GM18909 (cell line): ENCODE results near the gene P2RX6.

Experiments
- ATAC-seq: cut with Tn5 transposase; IDR thresholded peaks from one replicate; pipeline ENCODE4 v1.9.1; 2021; ENCODE audit warnings: mild to moderate bottlenecking; ENCODE audit not compliant: unreplicated experiment, poor library complexity

Gene P2RX6

DNA sequence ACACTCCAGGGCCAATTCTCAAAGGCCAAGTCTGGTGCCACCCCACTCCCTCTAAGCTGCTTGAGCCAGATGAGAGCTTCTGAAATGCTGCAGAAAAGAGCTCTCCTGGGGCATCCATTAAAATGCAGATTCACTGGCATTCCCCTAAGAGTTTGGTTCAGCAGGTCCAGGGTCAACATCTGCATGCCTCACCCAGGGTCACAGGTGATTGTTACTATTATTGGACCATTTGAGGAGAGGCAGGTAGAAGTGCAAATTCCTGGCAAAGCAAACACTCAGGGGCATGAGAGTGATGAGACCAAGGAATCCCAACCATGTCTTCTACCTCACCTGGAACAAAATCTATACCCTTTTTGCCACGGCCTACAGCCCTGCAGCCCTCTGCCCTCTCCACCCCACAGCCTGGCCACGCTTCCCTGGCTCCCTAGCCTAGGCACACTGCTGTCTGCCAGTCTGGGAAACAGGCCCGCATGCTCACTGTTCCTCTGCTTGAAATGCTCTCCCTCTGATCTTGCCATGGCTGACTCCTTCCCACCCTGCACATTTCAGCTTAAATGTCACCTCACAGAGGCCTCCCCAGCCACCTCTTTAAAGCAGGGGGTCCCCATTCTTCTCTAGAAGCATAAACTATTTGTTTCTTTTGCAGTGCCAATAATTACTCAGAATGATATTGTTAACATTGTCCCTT is 4.4 kb upstream of the P2RX6 start:
- no peak for ATAC-seq

GRCh38 chr22:21012446-21013407 is 2.2 kb upstream of the P2RX6 start:
- ATAC-seq = no peak

- ATAC-seq = peak; percentile 12
Measured at GRCh38 chr22:21013657-21014201, 1.2 kb upstream of the P2RX6 start.

- peak; percentile 88 for ATAC-seq
Measured at GRCh38 chr22:21014202-21014725, 701 bp upstream of the P2RX6 start.

GRCh38 chr22:21015466-21016006 is 571 bp downstream of the P2RX6 start:
- ATAC-seq = no peak

DNA sequence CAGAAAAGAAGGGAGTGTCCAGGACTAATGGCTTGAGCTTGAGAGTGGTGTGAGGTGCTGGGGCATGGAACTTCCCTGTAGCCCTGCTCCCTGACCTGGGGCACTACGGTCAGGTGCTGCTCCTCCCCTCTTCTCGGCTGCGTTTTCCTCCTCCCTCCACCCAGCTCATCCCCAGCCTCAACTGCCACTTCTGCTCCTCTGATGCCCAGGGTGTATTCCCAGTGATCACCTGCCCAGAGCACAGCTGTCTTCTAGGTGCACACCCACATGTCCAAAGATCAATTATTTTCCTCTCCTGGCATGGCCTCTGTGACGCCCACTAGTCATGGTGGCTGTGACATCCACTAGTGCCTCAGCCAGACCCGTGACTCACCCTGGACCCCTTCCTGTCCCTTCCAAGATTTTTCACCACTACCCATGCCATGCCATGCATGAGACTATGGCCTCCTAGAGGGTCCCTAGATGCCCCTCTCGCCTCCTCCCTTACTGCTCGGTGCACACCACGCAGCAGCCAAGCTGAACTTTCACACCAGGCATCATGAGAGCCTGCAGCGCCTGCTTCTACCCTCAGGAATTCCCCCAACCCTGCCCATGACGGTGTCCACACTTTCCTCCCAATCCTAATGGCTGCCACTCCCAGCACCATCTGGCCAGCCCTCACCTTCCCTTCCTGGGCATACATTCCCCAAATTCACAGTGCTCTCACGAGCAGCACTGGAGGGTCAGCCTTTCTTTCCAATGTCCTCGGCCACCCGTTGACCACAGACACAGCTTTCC is 1.9 kb downstream of the P2RX6 start:
- no peak for ATAC-seq

DNA sequence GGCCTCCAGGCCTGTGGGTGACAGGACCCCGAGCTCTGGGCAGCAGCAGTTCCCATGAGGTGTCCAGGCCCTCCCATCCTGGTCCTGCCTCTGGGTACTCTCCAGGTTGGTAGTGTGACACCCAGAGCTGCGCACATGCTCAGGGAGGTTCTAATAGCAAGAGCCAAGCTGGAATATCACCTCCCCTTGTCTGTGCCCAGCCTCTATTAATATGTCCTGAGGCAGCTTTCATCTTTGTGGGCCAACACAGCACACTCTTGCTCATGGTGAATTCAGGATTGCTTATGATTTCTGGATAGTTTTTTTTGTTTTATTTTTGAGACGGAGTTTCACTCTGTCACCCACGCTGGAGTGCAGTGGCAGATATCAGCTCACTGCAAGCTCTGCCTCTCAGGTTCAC is 3.3 kb downstream of the P2RX6 start:
- ATAC-seq = no peak

DNA sequence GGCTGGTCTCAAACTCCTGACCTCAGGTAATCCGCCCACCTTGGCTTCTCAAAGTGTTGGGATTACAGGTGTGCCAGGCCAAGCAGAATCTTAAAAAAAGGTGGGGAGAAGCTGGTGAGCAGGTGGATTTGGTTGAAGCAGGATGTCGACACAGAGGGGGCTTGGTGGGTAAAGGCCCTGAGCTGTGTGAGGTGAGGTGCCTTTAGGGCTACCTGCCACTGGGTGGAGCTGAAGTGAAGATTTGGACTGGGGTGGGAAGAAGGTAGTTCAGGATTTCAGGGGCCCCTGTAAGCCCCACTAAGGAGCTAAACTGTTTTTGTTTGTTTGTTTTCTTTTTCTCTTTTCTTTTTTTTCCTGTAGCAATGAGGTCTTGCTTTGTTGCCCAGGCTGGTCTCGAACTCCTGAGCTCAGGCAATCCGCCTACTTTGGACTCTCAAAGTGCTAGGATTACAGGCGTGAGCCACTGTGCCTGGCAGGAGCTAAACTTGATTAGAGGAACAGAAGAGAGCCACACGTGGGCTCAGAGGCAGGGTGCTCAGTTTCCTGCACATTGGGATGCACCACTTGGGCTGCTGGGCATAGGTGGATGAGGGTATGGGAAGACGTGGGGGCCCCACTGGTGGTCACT is 6.0 kb downstream of the P2RX6 start:
- no peak for ATAC-seq

- no peak for ATAC-seq
Measured at GRCh38 chr22:21022507-21022906, 7.5 kb downstream of the P2RX6 start.

GRCh38 chr22:21022955-21023614 is 8.1 kb downstream of the P2RX6 start:
- ATAC-seq = no peak

GRCh38 chr22:21025266-21025665 is 10.3 kb downstream of the P2RX6 start:
- no peak for ATAC-seq

GRCh38 chr22:21025763-21026755 is 11.1 kb downstream of the P2RX6 start:
- ATAC-seq = no peak

DNA sequence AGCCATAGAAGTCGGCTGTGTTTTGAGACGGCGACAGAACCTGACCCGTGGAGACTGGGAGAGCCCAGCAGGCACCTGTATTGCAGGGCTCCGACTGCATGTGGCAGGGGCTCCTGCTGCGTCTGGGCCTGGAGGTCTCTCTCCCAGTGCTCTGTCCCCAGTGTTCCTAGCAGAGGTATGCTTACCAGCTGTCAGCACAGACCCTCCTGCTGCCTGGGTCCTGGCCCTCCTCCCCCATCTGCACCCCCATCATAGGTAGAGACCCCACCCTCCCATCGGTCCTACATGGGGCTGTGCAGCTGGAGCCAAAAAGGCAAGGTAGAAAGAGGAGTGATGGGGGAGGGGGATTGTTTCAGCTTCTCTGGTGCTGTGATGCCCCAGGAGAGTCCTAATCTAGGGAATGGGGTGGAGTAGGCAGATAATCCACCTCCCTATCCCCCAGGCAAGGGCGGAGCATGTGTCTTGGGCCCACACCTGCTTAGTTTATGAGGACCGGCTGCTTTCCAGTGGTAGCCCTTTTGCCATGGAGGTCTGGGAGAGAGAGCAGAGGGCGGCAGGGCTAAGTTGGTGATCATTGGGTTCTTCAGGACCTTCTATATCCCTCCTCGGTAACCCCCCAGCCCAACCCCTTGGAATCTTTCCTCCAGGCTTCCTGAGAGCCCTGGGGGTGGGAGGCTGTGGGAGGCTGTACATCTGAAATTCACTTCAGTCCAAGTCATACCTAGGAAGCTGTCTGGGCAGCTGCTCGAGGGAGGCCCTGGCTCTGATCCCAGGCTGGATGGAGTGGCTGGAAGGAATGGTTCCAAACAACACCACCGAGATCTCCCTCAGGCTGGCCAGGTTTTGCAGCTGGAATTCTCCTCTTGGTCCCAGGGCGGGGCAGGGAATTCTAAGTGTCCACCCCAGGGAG is 12.1 kb downstream of the P2RX6 start:
- ATAC-seq = no peak

- ATAC-seq = no peak
Measured at GRCh38 chr22:21028277-21029251, 13.6 kb downstream of the P2RX6 start.

GRCh38 chr22:21029486-21030025 is 14.6 kb downstream of the P2RX6 start:
- ATAC-seq = no peak
